HTERT RPE-1 (cell line): ENCODE data around the gene TARBP2.

ENCODE experiments used
- in situ Hi-C: fragments of 300-500 bp; cut with MboI; formaldehyde crosslinking; loops from 4 replicates; pipeline ENCODE4 v1.14.3; 2020; ENCODE audit warnings: low sequenced_read_pairs

The TARBP2 gene, protein sequence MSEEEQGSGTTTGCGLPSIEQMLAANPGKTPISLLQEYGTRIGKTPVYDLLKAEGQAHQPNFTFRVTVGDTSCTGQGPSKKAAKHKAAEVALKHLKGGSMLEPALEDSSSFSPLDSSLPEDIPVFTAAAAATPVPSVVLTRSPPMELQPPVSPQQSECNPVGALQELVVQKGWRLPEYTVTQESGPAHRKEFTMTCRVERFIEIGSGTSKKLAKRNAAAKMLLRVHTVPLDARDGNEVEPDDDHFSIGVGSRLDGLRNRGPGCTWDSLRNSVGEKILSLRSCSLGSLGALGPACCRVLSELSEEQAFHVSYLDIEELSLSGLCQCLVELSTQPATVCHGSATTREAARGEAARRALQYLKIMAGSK

DNA sequence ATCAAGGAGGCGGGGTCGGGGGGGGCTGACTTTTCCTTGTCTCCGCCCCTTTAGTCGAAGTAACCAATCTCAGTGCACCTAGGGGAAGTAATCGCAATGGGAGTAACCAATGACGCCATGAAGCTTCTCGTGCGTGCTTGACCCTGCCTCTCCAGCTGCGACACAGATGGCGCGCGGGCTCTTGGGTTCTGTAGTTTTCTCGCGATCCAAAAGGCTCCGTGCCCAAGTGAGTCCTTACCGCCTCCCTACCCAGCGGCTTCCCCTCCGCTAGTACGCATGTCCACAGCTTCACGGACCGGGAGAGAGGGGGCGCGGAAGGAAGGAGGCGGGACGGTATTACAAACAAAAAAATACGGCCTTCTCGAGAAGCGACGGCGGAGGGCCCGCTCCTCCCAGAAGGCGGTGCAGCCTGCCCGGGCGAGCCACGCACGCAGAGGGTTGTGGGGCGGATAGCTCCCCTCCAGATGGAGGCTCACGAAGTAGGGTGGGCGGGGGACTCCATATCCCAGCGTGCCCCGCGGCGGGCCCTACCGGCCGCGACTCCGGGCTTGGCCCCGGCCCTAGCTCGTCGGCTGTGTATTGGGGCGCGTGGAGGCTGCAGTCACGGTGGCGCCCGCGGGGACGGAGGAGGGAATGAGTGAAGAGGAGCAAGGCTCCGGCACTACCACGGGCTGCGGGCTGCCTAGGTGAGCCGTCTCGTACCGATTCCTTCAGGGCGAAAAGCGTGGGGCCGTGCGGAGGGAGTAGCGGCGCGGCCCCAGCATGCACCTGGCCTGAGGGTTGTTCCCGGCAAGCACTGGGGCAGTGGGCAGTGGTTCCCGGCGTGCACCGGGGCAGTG lies at the start of gene TARBP2:
Gene TARBP2 (plus strand): TSS at position 508 of the 839 bp plus-strand sequence. CDS start 126 bp downstream, at position 634.
- in situ Hi-C loops, result no loop called here

DNA sequence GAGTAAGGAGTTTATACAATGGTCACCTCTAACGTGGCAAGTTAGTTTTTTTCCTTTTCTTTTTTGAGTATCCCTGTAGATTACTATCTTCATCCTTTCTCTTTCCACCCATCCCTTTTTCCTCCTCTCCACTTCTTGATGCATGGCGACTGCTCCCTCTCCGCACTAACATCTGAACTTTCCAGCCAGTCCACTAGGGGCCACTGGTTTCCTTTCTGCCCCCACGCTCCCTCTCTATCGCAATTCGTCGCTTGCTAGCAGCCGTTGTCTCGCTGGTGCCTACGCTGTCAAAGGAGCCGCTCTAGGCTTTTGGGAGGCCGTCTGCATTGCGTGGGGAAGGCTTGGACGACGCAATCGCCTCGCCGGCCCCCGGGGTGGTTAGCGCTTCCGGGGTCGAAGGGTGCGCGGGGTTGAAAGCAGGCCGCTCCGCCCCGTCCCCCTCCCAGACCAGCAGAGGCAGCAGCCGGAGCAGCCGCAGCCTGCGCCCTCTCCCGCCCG lies 49.4 kb upstream of the TARBP2 start, which contains the start of gene PCBP2:
Gene PCBP2 (plus strand): TSS at position 442 of the 498 bp plus-strand sequence. CDS start 2,699 bp downstream, outside the sequence.
- in situ Hi-C loops, result no loop called here

GRCh38 chr12:53452159-53453077 lies 48.7 kb upstream of the TARBP2 start:
- in situ Hi-C loops, result no loop called here

DNA sequence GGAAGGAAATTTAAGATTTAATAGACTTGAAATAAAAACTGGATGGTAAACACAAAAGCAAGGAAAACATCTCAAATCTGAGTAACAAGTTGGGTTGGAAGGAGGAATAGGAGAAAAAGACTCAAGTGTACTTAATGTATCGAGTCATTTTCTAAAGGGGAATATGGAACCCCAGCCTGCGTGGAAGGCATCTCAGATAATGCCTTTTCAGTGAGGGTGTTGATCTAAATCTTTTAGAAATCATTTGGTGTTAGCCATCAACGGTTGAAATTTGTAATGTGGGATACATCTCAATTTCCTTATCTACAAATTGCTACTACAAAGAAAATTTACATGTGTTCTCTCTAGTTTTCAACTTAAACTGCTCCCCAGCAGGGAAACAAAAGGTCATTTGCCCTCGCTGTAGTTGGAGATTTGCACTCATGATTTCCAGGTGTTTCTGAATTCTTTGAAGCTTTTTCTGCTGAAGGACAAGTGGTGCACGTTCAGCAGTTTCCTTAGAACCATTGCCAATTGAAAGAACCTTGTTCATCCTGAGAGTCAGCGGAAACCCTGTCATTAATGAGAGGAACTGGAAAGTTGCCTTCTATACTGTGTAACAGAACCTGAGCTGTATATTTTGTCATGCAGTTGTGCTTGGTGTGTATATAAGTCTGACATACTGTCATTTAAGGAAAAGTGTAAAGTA lies 47.0 kb upstream of the TARBP2 start:
- in situ Hi-C loops, result no loop called here

DNA sequence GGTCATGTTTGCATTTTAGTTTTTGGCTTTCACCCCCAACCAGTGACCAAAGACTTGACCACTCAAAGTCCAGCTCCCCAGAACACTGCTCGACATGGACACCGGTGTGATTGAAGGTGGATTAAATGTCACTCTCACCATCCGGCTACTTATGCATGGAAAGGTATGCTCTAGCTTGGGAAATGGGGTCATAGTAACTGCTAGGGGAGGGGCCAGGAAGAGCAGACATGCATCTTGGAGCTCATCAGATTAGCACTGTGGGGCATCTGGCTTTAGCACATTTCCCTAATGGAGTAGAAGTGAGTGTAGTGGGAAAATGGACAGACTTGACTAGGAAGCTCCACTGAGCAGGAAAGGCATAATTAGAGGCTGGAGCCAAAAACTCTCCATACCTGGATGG lies 46.4 kb upstream of the TARBP2 start:
- in situ Hi-C loops, result no loop called here

GRCh38 chr12:53456654-53457366 lies 44.3 kb upstream of the TARBP2 start:
- in situ Hi-C loops, result no loop called here

- in situ Hi-C loops, result no loop called here
Measured at GRCh38 chr12:53459097-53459496, 42.0 kb upstream of the TARBP2 start.

GRCh38 chr12:53461059-53461458 lies 40.0 kb upstream of the TARBP2 start:
- in situ Hi-C loops, result no loop called here

DNA sequence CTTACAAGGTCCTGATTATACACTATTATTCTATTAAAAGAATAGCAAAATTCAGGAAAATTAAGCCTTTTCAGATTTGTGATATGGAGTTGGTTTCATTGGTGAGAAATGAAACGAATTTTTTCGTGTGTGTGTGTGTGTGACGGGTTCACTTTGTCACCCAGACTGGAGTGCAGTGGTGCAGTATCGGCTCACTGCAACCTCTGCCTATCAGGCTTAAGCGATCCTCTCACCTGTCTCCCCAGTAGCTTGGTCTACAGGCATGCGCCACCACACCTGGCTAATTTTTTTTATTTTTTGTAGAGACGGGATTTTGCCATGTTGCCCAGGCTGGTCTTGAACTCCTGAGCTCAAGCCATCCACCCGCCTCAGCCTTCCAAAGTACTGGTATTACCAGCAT lies 39.5 kb upstream of the TARBP2 start:
- in situ Hi-C loops, result no loop called here

DNA sequence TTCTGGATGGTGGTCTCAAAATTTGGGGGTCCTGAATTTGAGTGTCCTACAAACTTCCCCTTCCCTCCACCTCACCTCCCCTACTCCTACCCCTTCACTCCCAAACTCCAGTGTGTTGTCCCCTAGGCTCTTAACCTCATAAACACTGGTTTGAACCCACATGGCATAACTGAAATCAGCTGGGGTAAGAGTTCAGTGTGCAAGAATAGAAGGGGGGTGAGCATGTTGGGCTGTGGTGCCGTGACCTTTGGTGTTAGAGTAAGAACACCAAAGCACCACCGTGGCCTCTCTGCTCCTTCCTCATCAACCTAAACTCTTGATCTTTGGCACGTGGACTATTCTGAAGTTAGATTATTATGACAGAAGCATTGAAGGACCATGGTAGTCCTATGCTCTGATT lies 38.1 kb upstream of the TARBP2 start:
- in situ Hi-C loops, result no loop called here

GRCh38 chr12:53463802-53464560 lies 37.1 kb upstream of the TARBP2 start:
- in situ Hi-C loops, result no loop called here

DNA sequence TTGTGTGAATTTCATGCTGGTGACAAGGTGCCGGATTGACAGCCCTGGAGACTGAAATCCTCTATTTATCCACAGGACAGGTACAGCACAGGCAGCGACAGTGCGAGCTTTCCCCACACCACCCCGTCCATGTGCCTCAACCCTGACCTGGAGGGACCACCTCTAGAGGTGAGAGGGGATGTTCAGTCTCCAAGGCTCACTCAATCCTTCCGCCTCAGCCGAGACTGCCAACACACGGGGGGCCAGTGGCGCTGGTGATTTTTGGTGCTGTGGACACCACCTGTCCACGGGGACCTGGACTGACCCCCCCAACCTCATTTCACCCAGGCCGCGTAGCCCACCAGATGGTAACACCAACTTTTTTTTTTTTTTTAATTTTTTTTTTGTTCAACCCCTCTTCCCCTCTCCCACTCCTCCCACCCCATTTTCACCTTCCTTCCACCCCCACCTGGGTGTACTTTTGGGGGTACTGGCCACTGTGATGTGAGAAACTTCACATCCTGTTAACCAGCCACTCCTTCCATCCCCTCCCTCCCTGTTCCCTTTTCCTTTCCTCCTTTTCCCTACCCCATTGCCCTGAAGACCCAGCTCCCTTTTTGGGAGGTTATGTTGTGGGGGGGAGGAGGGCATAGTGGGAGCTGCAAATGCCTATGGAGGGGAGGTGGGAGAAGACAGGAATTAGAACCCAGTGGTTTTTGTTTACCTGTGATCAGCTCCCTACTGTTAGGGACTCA lies 36.2 kb upstream of the TARBP2 start:
- in situ Hi-C loops, result no loop called here

- in situ Hi-C loops, result no loop called here
Measured at GRCh38 chr12:53465679-53466078, 35.4 kb upstream of the TARBP2 start.

DNA sequence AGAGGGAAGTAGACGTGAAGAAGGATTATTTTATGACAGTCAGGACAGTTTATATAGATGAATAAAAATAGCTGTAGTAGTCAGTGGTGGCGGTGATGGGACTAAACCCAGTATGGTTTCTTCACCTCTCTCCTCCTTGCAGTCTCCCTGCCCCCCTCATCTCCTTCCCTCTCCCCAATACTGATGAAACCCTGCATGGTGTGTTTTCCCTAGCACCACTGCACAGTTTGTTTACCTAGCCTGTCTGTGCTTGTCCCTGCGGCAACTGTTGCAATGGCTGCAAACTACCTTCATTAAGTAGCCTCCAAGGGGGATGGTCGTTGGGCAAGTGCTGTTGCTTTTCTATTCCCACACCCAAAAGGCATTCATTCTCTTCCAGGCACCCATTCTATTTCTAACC lies 34.4 kb upstream of the TARBP2 start:
- in situ Hi-C loops, result no loop called here

DNA sequence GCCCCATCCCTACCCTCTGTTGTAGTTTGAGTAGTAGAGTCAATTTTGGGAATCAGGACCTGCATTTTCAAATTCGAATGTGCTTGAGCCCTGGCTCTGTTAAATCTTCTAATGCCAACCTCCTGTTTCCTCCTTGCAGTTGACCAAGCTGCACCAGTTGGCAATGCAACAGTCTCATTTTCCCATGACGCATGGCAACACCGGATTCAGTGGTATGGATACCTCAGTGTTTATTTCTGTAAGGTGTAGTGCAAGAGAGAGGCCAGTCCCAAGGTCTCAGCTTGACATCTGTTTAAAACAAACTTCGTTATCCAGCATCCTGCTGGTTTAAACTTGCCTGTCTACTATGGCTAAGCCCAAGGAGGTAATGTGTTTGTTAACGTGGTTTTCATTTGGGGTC lies 34.0 kb upstream of the TARBP2 start:
- in situ Hi-C loops, result no loop called here

DNA sequence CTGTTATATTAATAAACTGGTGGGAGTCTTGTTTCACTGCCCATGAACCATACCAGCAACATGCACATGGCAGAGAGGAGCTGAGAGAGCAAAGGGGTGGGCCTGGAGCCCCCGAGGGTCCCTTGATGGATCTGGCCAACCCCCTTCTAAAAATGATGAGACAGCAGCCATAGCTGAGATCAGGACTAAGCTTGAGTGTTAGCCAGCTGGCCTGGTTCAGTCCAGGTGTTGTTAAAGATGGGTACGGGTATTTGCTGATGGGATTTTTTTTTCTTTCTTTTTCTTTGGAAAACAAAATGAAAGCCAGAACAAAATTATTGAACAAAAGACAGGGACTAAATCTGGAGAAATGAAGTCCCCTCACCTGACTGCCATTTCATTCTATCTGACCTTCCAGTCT lies 33.2 kb upstream of the TARBP2 start:
- in situ Hi-C loops, result no loop called here

GRCh38 chr12:53468282-53468681 lies 32.8 kb upstream of the TARBP2 start:
- in situ Hi-C loops, result no loop called here

- in situ Hi-C loops, result no loop called here
Measured at GRCh38 chr12:53472056-53472582, 29.0 kb upstream of the TARBP2 start.
